C4-2B (cell line): Measurements from ENCODE around the gene EFNA5.

ENCODE experiments used
- CTCF ChIP-seq: fragments of 450-650 bp; conservative IDR thresholded peaks from 2 replicates; pipeline ENCODE4 v1.5.1; 2017; ENCODE audit warnings: mild to moderate bottlenecking
- ZFX ChIP-seq: fragments of 450-650 bp; IDR thresholded peaks from 2 replicates; pipeline ENCODE4 v1.6.1; 2017

GRCh38 chr5:107661650-107662044 lies 9.1 kb downstream of the EFNA5 start:
- TF ChIP-seq CTCF (no peak), ZFX (no peak)
